Parathyroid adenoma (tissue), 2 donors: ENCODE results near the gene MALRD1.

ENCODE experiments used
- H2AFZ ChIP-seq: fragments of 300-600 bp; sonication (generic); one replicate; pipeline ENCODE4 v1.7.0; 2017; ENCODE audit warnings: antibody characterized with exemption, mild to moderate bottlenecking
- H3K27ac ChIP-seq: fragments of 300-600 bp; sonication (generic); one replicate; pipeline ENCODE4 v1.7.0; 2017
- H3K27me3 ChIP-seq: fragments of 300-600 bp; sonication (generic); one replicate; pipeline ENCODE4 v1.7.0; 2017; ENCODE audit warnings: low read length; ENCODE audit not compliant: control insufficient read depth, insufficient read depth
- H3K36me3 ChIP-seq: fragments of 300-600 bp; sonication (generic); one replicate; pipeline ENCODE4 v1.7.0; 2017; ENCODE audit warnings: low read length; ENCODE audit not compliant: control insufficient read depth, insufficient read depth
- H3K4me1 ChIP-seq: fragments of 300-600 bp; sonication (generic); one replicate; pipeline ENCODE4 v1.7.0; 2017; ENCODE audit warnings: control low read depth
- H3K4me2 ChIP-seq: fragments of 300-600 bp; sonication (generic); one replicate; pipeline ENCODE4 v1.7.0; 2017; ENCODE audit warnings: low read length
- H3K4me3 ChIP-seq: fragments of 300-600 bp; sonication (generic); one replicate; pipeline ENCODE4 v1.7.0; 2017; ENCODE audit warnings: low read depth, low read length
- H3K79me2 ChIP-seq: fragments of 300-600 bp; sonication (generic); one replicate; pipeline ENCODE4 v1.7.0; 2017; ENCODE audit warnings: control low read depth
- H3K9ac ChIP-seq: fragments of 300-600 bp; sonication (generic); one replicate; pipeline ENCODE4 v1.7.0; 2017; ENCODE audit warnings: mild to moderate bottlenecking
- H3K9me3 ChIP-seq: fragments of 300-600 bp; sonication (generic); one replicate; pipeline ENCODE4 v1.7.0; 2017; ENCODE audit warnings: low read length; ENCODE audit not compliant: control insufficient read depth
- CTCF ChIP-seq: fragments of 300-600 bp; sonication (generic); IDR thresholded peaks from one replicate; pipeline ENCODE4 v1.7.0; 2017; ENCODE audit warnings: antibody characterized with exemption, mild to moderate bottlenecking
- donor health status: primary hyperparathyroidism.

Gene MALRD1

GRCh38 chr10:19367176-19367575, 318.6 kb downstream of the MALRD1 start:
- TF ChIP-seq CTCF = no peak
- H3K4me3 ChIP-seq = no peak overlapping the region
- no peak overlapping the region for H3K9ac ChIP-seq
- no peak overlapping the region for H3K4me2 ChIP-seq
- H3K27me3 ChIP-seq = no peaks in the 10 kb centered on the region
- H2AFZ ChIP-seq = no peak overlapping the region
- no peaks in the 10 kb centered on the region for H3K4me1 ChIP-seq
- H3K79me2 ChIP-seq = no peaks in the 10 kb centered on the region
- H3K27ac ChIP-seq = no peak overlapping the region
- H3K9me3 ChIP-seq = no peaks in the 10 kb centered on the region
- H3K36me3 ChIP-seq = no peaks in the 10 kb centered on the region

- Histone ChIP-seq H3K4me2 (no peak overlapping the region), H3K4me1 (no peaks in the 10 kb centered on the region), H3K27me3 (no peaks in the 10 kb centered on the region), H3K9me3 (no peaks in the 10 kb centered on the region), H3K27ac (no peak overlapping the region), H3K36me3 (no peaks in the 10 kb centered on the region), H3K79me2 (no peaks in the 10 kb centered on the region), H2AFZ (no peak overlapping the region), H3K9ac (no peak overlapping the region), H3K4me3 (no peak overlapping the region)
- no peak for TF ChIP-seq CTCF
These were observed 325.4 kb downstream of the MALRD1 start for GRCh38 chr10:19373988-19374387.

GRCh38 chr10:19385846-19386450, 337.3 kb downstream of the MALRD1 start:
- Histone ChIP-seq H3K36me3 (no peaks in the 10 kb centered on the region), H3K79me2 (no peaks in the 10 kb centered on the region), H3K4me3 (no peak overlapping the region), H3K27ac (no peak overlapping the region), H3K27me3 (no peaks in the 10 kb centered on the region), H2AFZ (no peak overlapping the region), H3K4me1 (no peaks in the 10 kb centered on the region), H3K9ac (no peak overlapping the region), H3K4me2 (no peak overlapping the region), H3K9me3 (no peaks in the 10 kb centered on the region)
- no peak for TF ChIP-seq CTCF

GRCh38 chr10:19408924-19409323, 360.3 kb downstream of the MALRD1 start:
- Histone ChIP-seq H3K27me3 (no peaks in the 10 kb centered on the region), H3K9ac (no peak overlapping the region), H3K36me3 (no peaks in the 10 kb centered on the region), H3K79me2 (no peaks in the 10 kb centered on the region), H3K27ac (no peak overlapping the region), H3K4me1 (no peaks in the 10 kb centered on the region), H3K9me3 (no peaks in the 10 kb centered on the region), H3K4me2 (no peak overlapping the region), H2AFZ (no peak overlapping the region), H3K4me3 (no peak overlapping the region)
- TF ChIP-seq CTCF = no peak

GRCh38 chr10:19411119-19411518, 362.5 kb downstream of the MALRD1 start:
- Histone ChIP-seq H3K36me3 (no peaks in the 10 kb centered on the region), H3K9ac (no peak overlapping the region), H3K27me3 (no peaks in the 10 kb centered on the region), H3K79me2 (no peaks in the 10 kb centered on the region), H3K4me2 (no peak overlapping the region), H2AFZ (no peak overlapping the region), H3K9me3 (no peaks in the 10 kb centered on the region), H3K4me3 (no peak overlapping the region), H3K4me1 (no peaks in the 10 kb centered on the region), H3K27ac (no peak overlapping the region)
- TF ChIP-seq CTCF = no peak
